SK-N-MC (cell line): Measurements from ENCODE around the gene UMAD1.

Experiments used
- EZH2 ChIP-seq: fragments of 200-600 bp; sonication (generic); IDR thresholded peaks from one replicate; pipeline ENCODE4 v1.6.1; 2017; ENCODE audit warnings: antibody characterized with exemption
- POLR2AphosphoS5 ChIP-seq: IDR thresholded peaks from 2 replicates; pipeline ENCODE4 v1.6.1; 2012; ENCODE audit warnings: mild to moderate bottlenecking, low read depth, low read length, borderline replicate concordance

- TF ChIP-seq POLR2AphosphoS5 (no peak), EZH2 (no peak)
Measured at GRCh38 chr7:7695111-7695817, 54.7 kb downstream of the UMAD1 start.
